ENCODE results near the gene CLASRP. TPM values are rescaled to one million over a fixed set of nuclear protein-coding genes. Genes with fewer than 3 reads are reported as not detected.

Gene CLASRP
- total RNA-seq, 1 donor from 2014 or later: 50.5 TPM

DNA sequence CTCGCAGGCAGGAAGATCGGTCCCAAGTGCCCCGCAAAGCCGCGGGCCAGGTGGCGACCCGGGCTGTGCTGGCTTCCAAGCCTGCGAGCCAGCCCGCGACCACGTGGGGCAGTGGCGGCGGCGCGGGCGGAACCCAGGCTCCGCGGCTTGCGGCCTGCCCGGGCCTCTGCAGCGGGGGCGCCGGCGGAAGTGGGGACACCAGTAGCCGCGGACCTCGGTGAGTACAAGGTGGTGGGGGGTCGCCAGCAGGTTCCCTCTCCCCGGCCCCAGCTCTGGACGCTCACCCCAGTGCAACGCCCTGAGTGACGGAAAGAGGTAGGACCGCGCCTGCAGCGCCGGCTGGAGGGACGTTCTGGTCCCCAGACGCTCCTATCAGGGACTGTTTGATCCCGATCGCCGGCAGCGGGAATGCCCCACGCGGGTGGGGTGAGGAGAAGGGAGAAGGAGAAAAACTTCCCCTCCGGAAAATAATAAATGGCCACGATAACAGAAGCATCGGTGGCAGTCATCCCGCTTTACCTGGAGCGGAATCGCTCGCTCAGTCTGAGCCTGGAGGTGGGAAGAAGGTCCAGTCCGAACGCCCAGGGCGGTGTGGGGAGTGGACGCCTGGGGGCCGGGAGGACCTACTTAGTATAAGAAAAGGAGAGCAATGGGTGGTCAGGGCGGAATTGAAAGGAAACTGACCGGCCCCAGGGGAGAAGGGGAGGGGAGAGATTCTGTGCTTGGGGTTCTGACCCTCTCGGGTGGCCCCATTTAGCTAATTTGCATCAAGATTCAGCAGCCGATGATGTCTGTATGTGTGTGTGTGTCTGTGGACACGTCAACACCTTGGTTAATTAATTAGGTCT is 40.4 kb downstream of the CLASRP start, which contains the start of gene GEMIN7:
GEMIN7 (plus strand) TSS at position 198 of the 848 bp plus-strand sequence. CDS start 10,855 bp downstream, outside the sequence.
- DNase-seq (ENCODE audit: low spot score) (peak; percentile 76), ATAC-seq (peak; percentile 81)

DNA sequence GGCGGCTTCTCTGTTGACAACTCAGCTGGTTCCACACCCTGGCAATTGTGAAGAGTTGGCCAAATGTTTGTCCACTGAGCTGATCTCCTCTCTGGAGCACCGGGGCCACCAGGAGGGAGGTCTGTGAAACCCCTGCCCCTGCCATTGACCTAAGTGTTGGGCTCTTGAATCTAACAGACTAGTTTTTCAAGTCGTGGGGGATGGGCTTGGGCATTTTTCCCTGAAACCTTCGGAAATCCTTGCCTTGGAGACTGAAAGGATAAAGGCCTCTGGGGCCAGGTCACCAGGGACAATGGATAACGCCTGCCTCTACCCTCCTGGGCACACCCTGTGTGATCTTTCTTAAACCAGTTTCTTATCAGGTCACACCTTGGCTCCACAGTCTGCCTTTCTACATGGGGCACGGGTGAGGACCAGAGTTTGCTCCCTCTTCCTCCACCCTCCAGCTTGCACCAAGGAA is 41.1 kb downstream of the CLASRP start:
- DNase-seq (ENCODE audit: low spot score): no peak

DNA sequence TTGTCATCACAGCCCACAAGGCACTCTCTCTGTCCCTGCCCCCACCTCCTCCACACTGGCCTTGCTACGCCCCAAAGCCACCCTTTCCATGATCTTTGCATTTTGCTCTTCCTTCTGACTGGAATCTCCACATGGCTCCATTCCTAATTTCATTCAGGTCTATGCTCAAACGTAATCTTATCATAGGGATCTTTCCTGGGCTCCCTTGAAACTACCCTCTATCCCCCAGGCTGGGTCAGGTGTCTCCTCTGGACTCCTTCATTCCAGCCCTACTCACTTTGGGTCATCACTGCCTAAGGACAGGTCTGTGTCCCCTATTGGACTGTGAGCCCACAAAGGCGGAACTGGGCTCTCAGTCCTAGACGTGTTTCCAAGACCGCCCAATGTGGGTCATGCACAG is 43.3 kb downstream of the CLASRP start:
- ATAC-seq (no peak), DNase-seq (ENCODE audit: low spot score) (no peak)

More for the DNA sequence above, 41.1 kb downstream of the CLASRP start:
- no peak for ATAC-seq

DNA sequence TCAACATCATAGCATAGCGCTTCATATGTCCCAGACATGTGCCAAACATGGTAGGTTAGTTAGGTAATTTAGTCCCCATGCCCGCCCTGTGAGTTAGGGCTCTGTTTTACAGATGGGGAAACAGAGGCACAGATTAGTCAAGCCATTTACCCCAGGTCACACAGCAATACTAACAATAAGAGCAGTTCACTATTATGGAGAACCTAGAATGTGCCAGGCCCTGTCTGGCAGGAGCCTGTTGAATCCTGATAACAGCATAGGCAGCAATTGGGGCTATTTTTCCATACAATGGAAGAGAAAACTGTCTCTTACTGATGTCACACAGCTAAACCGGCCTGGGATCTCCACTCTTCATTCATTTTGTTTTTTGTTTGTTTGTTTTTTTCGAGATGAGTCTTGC is 47.6 kb downstream of the CLASRP start:
- DNase-seq (ENCODE audit: low spot score) (no peak), ATAC-seq (no peak)

DNA sequence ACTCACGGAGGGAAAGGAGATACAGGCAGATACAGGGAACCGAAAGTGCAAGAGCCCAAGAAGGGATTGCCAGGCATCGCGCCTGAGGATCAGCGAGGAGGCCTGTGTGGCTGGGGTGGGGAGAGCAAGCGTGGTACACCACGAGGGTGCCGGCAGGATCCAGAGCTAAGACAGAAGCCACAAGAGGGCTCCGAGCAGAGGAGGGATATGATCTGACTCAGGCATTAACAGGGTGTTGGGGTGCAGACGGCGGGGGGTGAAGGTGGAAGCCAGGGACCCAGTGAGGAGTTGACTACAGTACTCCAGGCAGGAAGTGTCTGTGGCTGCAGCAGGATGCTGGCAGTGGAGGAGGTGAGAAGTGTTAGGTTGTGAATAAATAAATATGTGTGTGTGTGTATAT is 48.7 kb downstream of the CLASRP start:
- ATAC-seq (no peak), DNase-seq (ENCODE audit: low spot score) (no peak)

DNA sequence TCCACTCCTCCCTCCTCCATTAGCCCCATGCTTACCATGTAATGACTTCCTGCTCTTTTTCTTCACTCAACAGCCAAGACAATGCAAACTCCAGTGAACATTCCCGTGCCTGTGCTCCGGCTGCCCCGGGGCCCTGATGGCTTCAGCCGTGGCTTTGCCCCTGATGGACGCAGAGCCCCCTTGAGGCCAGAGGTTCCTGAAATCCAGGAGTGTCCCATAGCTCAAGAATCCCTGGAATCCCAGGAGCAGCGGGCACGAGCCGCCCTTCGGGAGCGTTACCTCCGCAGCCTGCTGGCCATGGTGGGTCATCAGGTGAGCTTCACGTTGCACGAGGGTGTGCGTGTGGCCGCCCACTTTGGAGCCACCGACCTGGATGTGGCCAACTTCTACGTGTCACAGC is 51.2 kb downstream of the CLASRP start:
- DNase-seq (ENCODE audit: low spot score): no peak
- ATAC-seq: no peak

DNA sequence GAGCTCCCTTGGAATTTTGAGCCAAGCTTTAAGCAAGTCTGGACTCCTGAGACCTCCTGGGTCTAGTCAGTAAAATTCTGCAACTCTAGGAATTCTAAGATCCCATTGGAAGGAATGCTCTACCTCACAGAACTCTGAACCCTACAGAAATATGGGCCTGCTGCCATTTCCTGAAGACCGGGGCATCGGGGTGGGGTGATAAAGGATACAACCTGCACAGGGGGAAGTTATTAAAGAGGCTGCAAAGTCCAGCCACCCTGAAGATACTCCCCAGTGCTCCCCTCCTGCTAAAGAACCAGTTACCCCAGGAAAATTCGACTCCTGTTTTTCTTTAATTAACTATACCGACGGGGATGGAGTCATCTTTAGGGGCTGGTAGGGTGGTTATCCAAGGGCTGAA is 51.8 kb downstream of the CLASRP start:
- ATAC-seq (no peak), DNase-seq (ENCODE audit: low spot score) (no peak)

DNA sequence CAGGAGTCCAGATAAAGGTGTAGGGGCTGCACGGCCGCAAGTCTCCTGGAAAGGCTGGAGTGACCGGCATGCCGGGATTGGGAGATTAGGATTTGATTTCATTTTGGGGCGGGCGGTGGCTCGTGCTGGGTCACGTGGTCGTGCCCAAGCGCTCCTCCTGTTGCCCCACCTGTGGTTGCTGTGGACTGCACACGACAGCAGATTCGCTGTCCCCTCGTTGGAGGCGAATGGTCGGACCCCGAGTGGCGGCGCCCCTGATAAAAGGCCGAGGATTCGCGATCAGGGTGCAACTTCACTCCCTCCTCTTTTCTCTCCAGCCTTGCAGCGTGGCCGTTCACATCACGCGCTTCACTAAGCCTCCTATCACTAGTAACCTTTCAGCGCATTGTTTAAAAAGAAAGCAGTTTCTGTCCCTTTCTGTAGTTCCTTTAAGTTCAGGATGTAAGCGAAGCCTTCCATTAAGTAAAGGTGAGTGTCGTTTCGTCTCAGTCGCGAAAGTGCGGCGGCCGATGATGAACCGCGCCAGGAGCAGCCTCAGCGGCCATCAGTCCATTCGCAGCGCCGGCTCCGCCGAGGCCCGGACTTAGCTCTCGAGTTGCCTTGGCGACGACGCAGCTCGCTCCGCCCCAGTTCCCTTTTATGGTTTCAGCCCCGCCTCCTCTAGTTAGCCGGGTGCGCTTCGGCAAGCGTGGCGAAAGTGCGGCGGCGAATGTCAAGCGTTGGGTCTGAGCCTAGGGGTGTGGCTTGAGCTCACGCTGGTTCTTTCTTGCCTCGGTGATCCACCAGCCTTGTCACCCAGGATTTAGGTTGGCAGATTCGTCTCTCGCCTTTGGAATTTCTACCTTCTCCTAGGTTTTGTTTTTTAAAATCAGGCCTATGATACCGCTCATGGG is 52.4 kb downstream of the CLASRP start:
- peak; percentile 99 for DNase-seq (ENCODE audit: low spot score)
- peak; percentile 85 for ATAC-seq

DNA sequence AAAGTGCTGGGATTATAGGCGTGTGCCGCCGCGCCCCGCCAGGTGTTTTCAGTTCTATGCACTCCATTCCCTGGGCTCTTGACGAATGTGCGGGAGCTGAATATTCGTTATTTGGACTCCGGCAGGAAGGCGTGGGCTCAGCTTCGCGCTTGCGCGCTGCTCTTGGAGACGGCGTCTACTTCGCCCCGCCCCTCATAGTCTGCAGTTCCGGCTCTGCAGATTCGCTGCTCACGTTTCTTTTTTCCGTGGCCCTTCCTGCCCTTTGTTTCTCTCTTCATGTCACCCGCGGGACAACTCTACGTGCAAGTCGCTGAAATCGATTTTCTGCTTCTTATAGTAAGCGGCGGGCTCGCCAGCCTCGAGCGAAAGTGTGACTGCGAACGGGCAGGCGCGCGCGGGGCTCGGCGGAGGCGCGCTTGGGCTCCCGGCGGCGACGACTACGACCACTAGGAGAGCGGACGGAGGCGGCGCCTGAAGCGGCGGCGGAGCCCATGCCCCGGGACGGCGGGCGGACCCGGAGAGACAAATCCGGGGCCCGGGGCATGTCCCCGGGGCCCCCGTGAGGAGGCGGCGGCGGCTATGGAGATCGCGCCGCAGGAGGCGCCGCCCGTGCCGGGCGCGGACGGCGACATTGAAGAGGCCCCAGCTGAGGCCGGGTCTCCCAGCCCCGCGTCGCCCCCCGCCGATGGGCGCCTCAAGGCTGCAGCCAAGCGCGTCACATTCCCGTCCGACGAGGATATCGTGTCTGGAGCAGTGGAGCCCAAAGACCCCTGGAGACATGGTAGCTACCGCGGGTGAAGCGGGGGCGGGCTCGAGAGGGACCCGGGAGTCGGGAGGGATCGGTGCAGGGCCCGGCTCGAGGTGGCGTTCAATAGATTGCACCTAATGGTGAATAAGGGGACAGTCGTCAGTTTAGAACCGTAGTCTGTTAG is 54.2 kb downstream of the CLASRP start, which contains the start of gene PPP1R37:
PPP1R37 (plus strand) TSS at position 433 of the 932 bp plus-strand sequence; CDS start at position 580, 147 bp downstream.
- DNase-seq (ENCODE audit: low spot score): peak; percentile 94
- ATAC-seq: peak; percentile 77

DNA sequence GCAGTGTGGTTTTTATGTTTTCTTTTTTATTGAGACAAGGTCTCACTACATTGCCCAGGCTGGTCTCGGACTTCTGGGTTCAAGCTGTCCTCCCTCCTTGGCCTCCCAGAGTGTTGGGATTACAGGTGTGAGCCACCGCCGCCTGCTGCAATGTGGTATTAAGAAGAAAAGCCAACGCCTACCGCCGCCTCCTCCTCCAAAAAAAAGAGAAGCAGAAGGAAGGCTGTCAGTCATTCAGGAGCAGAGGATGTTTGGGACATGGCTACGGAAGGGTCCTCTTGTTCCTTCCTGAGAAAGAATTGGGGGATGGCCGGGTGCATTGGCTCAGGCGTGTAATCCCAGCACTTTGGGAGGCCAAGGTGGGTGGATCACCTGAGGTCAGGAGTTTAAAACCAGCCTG is 55.3 kb downstream of the CLASRP start:
- ATAC-seq (no peak), DNase-seq (ENCODE audit: low spot score) (no peak)

DNA sequence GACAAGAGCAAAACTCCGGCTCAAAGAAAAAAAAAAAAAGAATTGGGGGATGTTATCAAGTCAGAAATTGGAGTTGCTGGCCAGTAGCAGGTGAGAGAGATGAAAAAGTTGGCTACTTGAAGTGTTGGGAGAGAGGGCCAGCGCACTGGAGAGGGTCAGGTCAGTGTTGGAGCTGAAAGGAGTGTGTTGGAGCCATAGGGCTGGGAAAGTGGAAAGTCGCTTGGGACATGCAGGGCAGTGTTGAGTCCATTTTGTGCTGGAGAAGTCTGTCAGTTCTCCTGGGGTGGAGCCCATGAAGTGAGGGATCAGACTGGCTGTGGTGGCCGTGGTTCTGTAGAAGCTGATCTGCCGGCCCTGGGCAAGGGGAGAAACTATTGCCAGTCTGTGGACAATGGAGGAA is 55.9 kb downstream of the CLASRP start:
- DNase-seq (ENCODE audit: low spot score): no peak
- no peak for ATAC-seq

DNA sequence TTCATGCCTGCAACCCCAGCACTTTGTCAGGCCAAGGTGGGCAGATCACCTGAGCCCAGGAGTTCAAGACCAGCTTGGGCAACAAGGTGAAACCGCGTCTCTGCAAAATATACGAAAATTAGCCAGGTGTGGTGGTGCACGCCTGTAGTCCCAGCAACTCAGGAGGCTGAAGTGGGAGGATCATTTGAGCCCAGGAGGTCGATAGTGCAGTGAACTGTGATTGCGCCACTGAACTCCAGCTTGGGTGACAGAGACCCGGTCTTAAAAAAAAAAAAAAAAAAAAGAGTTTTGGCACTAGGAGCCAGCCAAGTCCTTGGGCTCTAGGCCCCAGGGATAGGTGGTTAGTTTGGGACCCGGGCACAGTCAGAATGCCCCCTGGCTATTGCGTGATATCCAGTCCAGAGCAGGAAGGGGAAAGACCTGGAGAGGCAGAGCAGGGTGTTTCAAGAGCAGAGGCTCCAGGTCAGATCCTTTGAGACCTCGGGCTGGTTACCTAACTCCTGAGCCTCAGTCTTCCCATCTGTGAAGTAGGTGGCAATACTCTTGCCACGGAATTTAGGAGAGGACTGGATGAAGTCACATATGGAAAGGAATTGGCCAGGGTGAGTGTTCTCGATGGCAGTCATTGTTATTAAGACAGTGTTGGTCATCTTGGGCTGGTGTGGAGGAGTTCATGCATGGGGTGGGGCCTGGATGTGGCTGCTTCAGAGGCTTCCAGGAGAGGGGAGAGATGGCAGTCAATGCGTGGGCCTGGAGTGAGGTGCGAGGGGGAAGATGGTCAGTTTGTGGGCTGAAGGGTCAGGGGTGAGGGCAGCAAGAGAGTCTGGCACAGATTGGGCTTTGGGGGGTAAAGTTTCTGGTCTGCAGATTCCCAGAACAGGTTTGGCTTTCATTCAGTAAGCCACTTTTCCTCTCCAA is 56.9 kb downstream of the CLASRP start:
- no peak for ATAC-seq

DNA sequence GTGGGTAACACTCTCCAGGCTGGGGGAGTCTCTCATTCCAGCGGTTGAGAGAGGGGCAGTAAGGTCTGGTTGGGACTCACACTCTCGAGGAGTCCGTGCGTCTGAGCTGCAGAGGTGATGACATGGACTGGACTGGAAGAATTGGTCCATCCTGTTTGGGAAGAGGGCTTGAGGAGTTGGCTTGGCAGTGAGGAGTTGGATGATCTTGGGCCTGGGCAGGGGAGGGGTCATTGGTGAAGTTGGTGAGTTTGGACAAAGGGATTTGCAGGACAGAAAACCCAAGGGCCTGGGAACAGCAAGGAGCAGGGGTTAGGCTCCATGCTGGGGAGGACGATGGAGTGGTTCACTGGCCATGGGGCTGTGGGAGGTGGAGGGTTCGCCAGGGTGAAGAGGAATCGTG is 57.9 kb downstream of the CLASRP start:
- ATAC-seq: no peak
- no peak for DNase-seq (ENCODE audit: low spot score)

More for the DNA sequence above, 56.9 kb downstream of the CLASRP start:
- no peak for DNase-seq (ENCODE audit: low spot score)

DNA sequence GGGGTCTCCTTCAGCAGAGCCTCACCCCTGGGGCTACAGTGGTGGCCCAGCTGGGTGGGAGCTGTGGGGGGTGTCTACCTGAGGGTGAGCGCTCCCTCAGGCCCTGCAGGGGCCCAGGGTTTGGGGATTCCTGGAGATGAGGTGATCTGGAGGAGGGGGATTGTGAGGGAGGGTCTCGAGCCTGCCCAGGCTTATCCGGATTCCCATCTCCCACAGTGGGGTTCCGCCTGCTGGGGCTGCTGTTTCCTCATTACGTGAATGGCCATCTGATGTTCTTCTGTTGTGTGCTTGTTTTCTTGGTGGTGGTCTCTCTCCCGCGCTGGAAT is 58.6 kb downstream of the CLASRP start:
- DNase-seq (ENCODE audit: low spot score) (no peak), ATAC-seq (no peak)

DNA sequence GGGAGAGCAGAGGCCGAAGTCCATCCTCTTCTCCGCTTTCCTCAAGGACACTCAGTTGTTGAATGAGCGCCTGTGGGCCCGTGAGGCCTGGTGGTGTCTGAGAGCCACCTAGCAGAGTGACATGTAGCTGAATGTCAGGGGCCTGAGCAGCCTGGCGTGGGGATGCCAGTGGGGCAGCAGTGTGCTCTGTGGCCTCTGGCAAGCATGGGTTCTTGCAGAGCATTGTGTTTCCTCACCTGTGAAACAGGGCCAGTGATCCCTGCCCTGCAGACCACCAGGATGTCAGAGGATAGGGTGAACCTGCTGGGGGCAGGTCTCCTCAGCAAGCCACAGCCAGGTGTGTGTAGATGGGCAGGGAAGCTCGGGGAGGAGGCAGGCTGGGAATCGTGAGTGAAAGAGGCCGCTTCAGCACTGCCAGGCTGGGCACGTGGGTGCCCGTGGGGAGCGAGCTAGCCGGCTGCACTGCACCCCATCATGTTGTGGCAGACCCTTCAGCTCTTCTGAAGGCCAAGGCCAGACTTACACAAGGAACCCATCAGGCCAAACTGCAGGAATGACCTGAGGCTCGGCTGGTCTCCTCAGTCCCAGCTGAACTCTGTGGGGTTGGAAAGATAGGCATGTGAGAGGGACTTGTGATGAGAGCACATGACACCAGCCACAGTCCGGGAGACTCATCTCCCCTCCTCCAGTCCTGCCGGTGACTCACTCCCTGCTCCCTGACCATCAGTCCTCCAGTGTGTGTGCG is 59.1 kb downstream of the CLASRP start:
- ATAC-seq: peak; percentile 17
- no peak for DNase-seq (ENCODE audit: low spot score)

DNA sequence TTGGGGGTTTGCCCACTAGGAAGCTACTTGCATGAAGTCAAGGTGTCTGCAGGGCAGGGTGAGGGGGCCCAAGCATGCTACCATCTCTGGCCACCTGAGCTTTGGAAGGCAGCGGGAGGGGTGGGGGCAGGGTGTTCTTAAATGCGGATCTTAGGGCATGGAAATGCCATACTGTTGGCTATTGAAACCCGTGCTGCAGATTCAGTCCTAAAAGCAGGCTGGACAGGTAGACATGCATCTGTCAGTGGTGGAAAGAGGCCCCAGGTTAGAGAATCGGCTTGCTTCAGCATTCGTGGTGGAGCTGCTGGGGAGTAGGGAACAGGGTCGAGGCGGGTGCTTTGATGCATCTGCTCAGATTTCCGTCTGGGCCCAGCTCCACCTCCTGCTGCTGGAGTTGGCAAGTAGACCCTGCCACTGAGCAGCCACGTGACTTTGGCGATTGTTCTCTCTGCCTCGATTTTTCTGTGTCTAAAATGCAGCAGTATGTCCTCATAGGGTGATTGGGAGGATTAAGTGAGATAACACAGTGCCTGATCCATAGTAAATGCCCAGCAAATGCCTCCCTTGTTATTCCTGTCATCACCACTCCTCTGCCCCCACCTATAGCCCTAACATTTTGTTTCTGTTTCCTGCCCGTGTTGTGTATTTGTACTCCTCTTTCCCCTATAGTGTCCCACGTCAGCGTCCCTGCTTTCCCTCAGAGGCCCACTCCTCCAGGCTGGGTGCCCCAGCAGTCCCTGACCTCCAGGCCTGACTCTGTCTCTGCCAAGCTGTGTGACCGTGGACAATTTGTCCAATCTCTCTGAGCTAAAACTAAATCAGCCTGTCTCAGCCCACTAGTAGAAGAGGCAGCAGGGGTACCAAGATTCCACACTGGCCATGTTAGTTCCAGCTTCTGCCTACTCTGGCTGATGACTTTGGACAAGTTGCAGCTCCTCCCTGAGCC is 59.9 kb downstream of the CLASRP start:
- DNase-seq (ENCODE audit: low spot score): no peak
- ATAC-seq: peak; percentile 18

DNA sequence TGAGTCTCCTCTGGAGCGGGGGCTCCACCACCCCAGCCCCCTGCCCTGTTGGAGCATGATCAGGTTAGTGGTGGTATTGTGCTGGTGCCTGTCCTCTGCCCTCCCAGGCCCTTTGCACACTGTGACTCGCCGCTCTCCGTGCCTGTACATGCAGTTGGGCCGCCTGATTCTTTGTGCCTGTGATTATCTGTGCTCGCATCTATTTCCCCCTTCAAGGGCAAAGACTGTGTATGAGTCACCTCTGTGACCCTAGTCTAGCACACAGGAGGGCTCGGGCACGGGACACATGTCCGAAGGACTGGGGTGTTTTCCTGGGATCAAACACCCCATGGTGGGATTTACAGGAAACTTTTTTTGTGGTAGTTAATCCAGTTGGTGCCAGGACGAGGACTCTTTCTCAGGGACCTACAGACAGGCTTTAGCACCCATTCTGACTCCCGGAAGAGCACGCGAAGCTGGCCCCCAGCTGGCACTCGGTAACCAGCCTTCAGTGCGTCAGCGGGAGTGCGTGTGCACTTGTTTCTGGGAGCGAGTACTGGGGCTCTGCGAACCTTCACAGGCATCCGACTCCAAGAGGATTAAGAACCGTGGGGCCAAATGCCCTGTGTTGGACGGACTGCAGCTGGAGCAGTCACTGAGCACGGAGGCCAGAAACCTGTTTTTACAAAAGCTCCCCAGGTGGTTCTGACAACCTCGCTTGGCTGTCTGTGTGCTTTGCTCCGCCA is 60.8 kb downstream of the CLASRP start:
- no peak for ATAC-seq

More for the DNA sequence above, 60.8 kb downstream of the CLASRP start:
- DNase-seq (ENCODE audit: low spot score): no peak

Data from left lobe of liver (tissue), 2 donors.